GM12878 (cell line): ENCODE results near the gene TMBIM6. TPM values are rescaled to one million over a fixed set of nuclear protein-coding genes. Genes with fewer than 3 reads are reported as not detected.
"Not testable (repeated sequence)": the region's sequence is repeated elsewhere in the genome, so short reads cannot be mapped to it uniquely, and the experiment has no call there.

Source experiments
- ATAC-seq: fragments of 200-7000 bp; cut with Tn5 transposase; 3 replicates; pipeline ENCODE4 v1.9.1; 2020; ENCODE audit warnings: mild to moderate bottlenecking, moderate library complexity
- BruUV-seq: library from RNA; stranded (reverse); fragments of 400-500 nt; replicated peaks from 2 replicates; lab custom pipeline; 2021; lab: Mats Ljungman, UMichigan
- CTCF ChIA-PET: fragments of 300-600 bp; sonication (Branson Sonifier 250); formaldehyde crosslinking; extraction: SDS; loops from one replicate; lab custom pipeline; 2021; ENCODE audit warnings: inconsistent platforms; lab: Yijun Ruan, JAX
- POLR2A ChIA-PET: fragments of 350-600 bp; formaldehyde crosslinking; extraction: SDS; loops from one replicate; lab custom pipeline; 2021; ENCODE audit warnings: inconsistent platforms; lab: Charles Lee
- RAD21 ChIA-PET: fragments of 300-600 bp; sonication (Branson Sonifier 250); formaldehyde crosslinking; loops from one replicate; lab custom pipeline; 2023; ENCODE audit warnings: antibody characterized with exemption; ENCODE audit not compliant: unreplicated experiment; lab: Charles Lee
- SMC1A ChIA-PET: fragments of 300-600 bp; sonication (Branson Sonifier 250); formaldehyde crosslinking; loops from one replicate; lab custom pipeline; 2023; ENCODE audit not compliant: unreplicated experiment, uncharacterized antibody; lab: Charles Lee
- DNase-seq: peaks from one replicate; pipeline ENCODE4 v3.0.0-alpha.2; 2011; ENCODE audit warnings: low read depth, low spot score
- FAIRE-seq: peaks from 3 replicates; lab custom pipeline; 2011; peaks lifted over from hg19 to GRCh38; lab: Jason Lieb, UNC
- H2AFZ ChIP-seq: 2 replicates; pipeline ENCODE4 v1.6.0; 2011; ENCODE audit warnings: low read depth, low read length, control low read depth; ENCODE audit not compliant: control insufficient read depth
- H3K27ac ChIP-seq: 2 replicates; pipeline ENCODE4 v1.5.1; 2011; ENCODE audit warnings: control low read depth; ENCODE audit not compliant: control insufficient read depth, insufficient read depth
- H3K27me3 ChIP-seq, 2 experiments: replicated peaks in 1 of 2; 2 replicates each; pipeline versions ENCODE4 v1.6.0 to v1.6.1; 2011; ENCODE audit warnings: low read length in 1 of 2; ENCODE audit not compliant: control insufficient read depth in 2 of 2, insufficient read depth in 2 of 2
- H3K36me3 ChIP-seq, 2 experiments: 2 replicates each; pipeline ENCODE4 v1.5.1; 2011; ENCODE audit warnings: low read length in 1 of 2; ENCODE audit not compliant: control insufficient read depth in 2 of 2, insufficient read depth in 2 of 2
- H3K4me1 ChIP-seq: 2 replicates; pipeline ENCODE4 v1.6.1; 2011; ENCODE audit warnings: mild to moderate bottlenecking, low read length, moderate library complexity, mixed read lengths; ENCODE audit not compliant: control insufficient read depth, insufficient read depth
- H3K4me2 ChIP-seq: 2 replicates; pipeline ENCODE4 v1.6.0; 2011; ENCODE audit warnings: control low read depth; ENCODE audit not compliant: control insufficient read depth, insufficient read depth
- H3K4me3 ChIP-seq: fragments of 200-600 bp; sonication (generic); 2 replicates; pipeline ENCODE4 v1.5.1; 2016
- H3K79me2 ChIP-seq: 2 replicates; pipeline ENCODE4 v1.6.0; 2011; ENCODE audit warnings: low read length; ENCODE audit not compliant: control insufficient read depth, insufficient read depth
- H3K9ac ChIP-seq: 2 replicates; pipeline ENCODE4 v1.8.0; 2011; ENCODE audit warnings: low read length, control low read depth, mixed read lengths; ENCODE audit not compliant: control insufficient read depth, insufficient read depth
- H3K9me3 ChIP-seq: replicated peaks from 3 replicates; pipeline ENCODE4 v1.5.1; 2011; ENCODE audit warnings: mild to moderate bottlenecking, low read length; ENCODE audit not compliant: control insufficient read depth, insufficient read depth
- H4K20me1 ChIP-seq: 2 replicates; pipeline ENCODE4 v1.6.0; 2011; ENCODE audit not compliant: control insufficient read depth, insufficient read depth
- BCL11A ChIP-seq: IDR thresholded peaks from 2 replicates; pipeline ENCODE4 v1.6.1; 2011; ENCODE audit warnings: low read depth, low read length
- HDGF ChIP-seq: fragments of 450-650 bp; IDR thresholded peaks from 2 replicates; pipeline ENCODE4 v1.6.1; 2016; ENCODE audit warnings: antibody characterized with exemption
- IRF4 ChIP-seq: IDR thresholded peaks from 2 replicates; pipeline ENCODE4 v1.6.1; 2011; ENCODE audit warnings: low read depth, low read length
- PAX5 ChIP-seq: IDR thresholded peaks from 2 replicates; pipeline ENCODE4 v1.6.1; 2011; ENCODE audit warnings: low read depth, low read length, borderline replicate concordance
- POLR2A ChIP-seq: IDR thresholded peaks from 2 replicates; pipeline ENCODE4 v1.6.1; 2011; ENCODE audit warnings: low read depth, mild to moderate bottlenecking, low read length
- RAD21 ChIP-seq: IDR thresholded peaks from 2 replicates; pipeline ENCODE4 v1.6.1; 2011; ENCODE audit warnings: mild to moderate bottlenecking, low read depth, low read length, moderate library complexity; ENCODE audit not compliant: insufficient read depth
- RFX5 ChIP-seq: IDR thresholded peaks from 2 replicates; pipeline ENCODE4 v1.6.1; 2011; ENCODE audit warnings: low read depth, low read length, improper control_type of control experiment
- TCF7 ChIP-seq: IDR thresholded peaks from 2 replicates; pipeline ENCODE4 v1.6.1; 2014; ENCODE audit warnings: antibody characterized with exemption, borderline replicate concordance
- YBX1 ChIP-seq: fragments of 450-650 bp; IDR thresholded peaks from 2 replicates; pipeline ENCODE4 v1.6.1; 2016; ENCODE audit warnings: antibody characterized with exemption
- ZZZ3 ChIP-seq: IDR thresholded peaks from 2 replicates; pipeline ENCODE4 v1.6.1; 2011; ENCODE audit warnings: low read depth; ENCODE audit not compliant: control insufficient read depth, insufficient read length
- WGBS: methylation state at CpG from one replicate; pipeline ENCODE4 v1.1.6; 2016; ENCODE audit warnings: low lambda C conversion rate; ENCODE audit not compliant: insufficient replicate concordance, insufficient coverage; ENCODE audit errors: missing lambda C conversion rate; 5-methylcytosine and 5-hydroxymethylcytosine counted together
- in situ Hi-C: fragments of 300-500 bp; cut with MboI; formaldehyde crosslinking; loops from 9 replicates; pipeline ENCODE4 v1.14.3; 2018; ENCODE audit warnings: mixed read lengths
- intact Hi-C: fragments of 100-400 bp; cut with micrococcal nuclease; formaldehyde crosslinking; loops from one replicate; pipeline ENCODE4 v1.14.2; 2022; ENCODE audit not compliant: unreplicated experiment
- polyA plus RNA-seq, 11 experiments: library from polyadenylated mRNA; depleted of rRNA in 4 of 11; unstranded in 6 of 11; stranded (reverse) in 5 of 11; fragments of >200 nt; fragmentation: Nextera tagmentation in 4 of 11; fragmentation: Illumina TruSeq in 1 of 11; extraction: Ambion mirVana in 4 of 11; extraction: Trizol in 1 of 11; gene quantifications; 1 replicate in 1 of 11; 2 replicates in 10 of 11; pipeline versions ENCODE4 v1.2.1 to v1.2.3, GENCODE V29; 2011 to 2016; ENCODE audit warnings: inconsistent platforms in 2 of 11, missing spikeins in 2 of 11, low read depth in 1 of 11
- total RNA-seq, 4 experiments: library from RNA; depleted of rRNA in 3 of 4; stranded (reverse); fragments of >200 nt in 3 of 4; fragmentation: Illumina TruSeq in 1 of 4; extraction: Trizol in 1 of 4; gene quantifications; 2 replicates each; pipeline versions ENCODE4 v1.2.1 to v1.2.3, GENCODE V29; 2013 to 2021
- TF ChIP-seq, protein P1 (sequence below): IDR thresholded peaks from 2 replicates; pipeline ENCODE4 v1.6.1; 2011; ENCODE audit warnings: low read depth, mild to moderate bottlenecking, low read length, moderate library complexity, borderline replicate concordance; ENCODE audit errors: extremely low read depth

TMBIM6 gene
- total and polyA plus RNA-seq, 10 of the 15 experiments (the other 5 are each of a cell fraction or from before 2014, with no cell fraction given): 224 to 1,192 (median 379) TPM

DNA sequence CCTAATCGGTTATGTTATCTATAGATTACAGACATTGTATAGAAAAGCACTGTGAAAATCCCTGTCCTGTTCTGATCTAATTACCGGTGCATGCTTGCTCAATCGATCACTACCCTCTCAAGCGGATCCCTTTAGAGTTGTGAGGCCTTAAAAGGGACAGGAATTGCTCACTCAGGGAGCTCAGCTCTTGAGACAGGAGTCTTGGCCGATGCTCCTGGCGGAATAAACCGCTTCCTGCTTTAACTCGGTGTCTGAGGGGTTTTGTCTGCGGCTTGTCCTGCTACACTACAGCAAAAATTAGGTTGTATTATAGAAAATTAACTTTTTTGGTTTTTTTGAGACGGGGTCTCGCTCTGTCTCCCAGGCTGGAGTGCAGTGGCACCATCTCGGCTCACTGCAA is 1.1 kb upstream of the TMBIM6 start:
- in situ Hi-C loops, DNase-seq, H2AFZ ChIP-seq, H3K27ac ChIP-seq, H3K9ac ChIP-seq, H3K27me3 ChIP-seq, H3K4me2 ChIP-seq, H3K36me3 ChIP-seq, H3K9me3 ChIP-seq, BruUV-seq, FAIRE-seq, H3K4me1 ChIP-seq, ATAC-seq, H3K4me3 ChIP-seq: not testable (repeated sequence)
- SMC1A ChIA-PET: interaction anchor here (0.9 to 2.8 kb wide), 10 partner anchors 8 to 100 kb away, joined by 3 to 20 read pairs (median 6); no protein-coding TSS in a partner anchor
- Histone ChIP-seq H4K20me1 (peaks cover 10% of the 10 kb centered on the region; the same call in 1 of the 2 replicates), H3K79me2 (peaks cover 39% of the 10 kb centered on the region)
- RAD21 ChIA-PET: interaction anchor here (0.7 to 2.1 kb wide), 13 partner anchors 13 to 97 kb away, joined by 3 to 31 read pairs (median 6); partner anchors contain the start of gene NCKAP5L
- intact Hi-C loops: loop anchor here (2.0 kb wide), 1 partner anchor 33 kb away; the partner anchor contains the start of gene FMNL3
- WGBS: 69% methylated on average over 12 of the region's 12 CpGs
- POLR2A ChIA-PET: interaction anchor here (0.5 to 1.9 kb wide), 6 partner anchors 20 to 151 kb away, joined by 3 to 34 read pairs (median 4); partner anchors contain the start of gene FMNL3
- CTCF ChIA-PET: interaction anchor here (0.5 to 5.6 kb wide), 20 partner anchors 9 to 482 kb away, joined by 3 to 65 read pairs (median 9); partner anchors contain the start of genes BCDIN3D and NCKAP5L

GRCh38 chr12:49741882-49742620 is 694 bp downstream of the TMBIM6 start:
- ATAC-seq (peak; percentile 86), FAIRE-seq (peak; percentile 56), DNase-seq (peak; percentile 49)
- H4K20me1 ChIP-seq: peaks cover 13% of the 10 kb centered on the region; the same call in 1 of the 2 replicates
- CTCF ChIA-PET: interaction anchor here (0.5 to 5.6 kb wide), 49 partner anchors 7 to 507 kb away, joined by 3 to 65 read pairs (median 4); partner anchors contain the start of genes BCDIN3D, COX14, FMNL3 and NCKAP5L
- POLR2A ChIA-PET: interaction anchor here (0.6 to 1.9 kb wide), 22 partner anchors 8 to 813 kb away, joined by 3 to 34 read pairs (median 5); partner anchors contain the start of genes FMNL3, NCKAP5L, PRPF40B and SPATS2
- H3K36me3 ChIP-seq: peaks cover 0 to 5% of the 10 kb centered on the region in 2 experiments; a peak in 2 of 4 replicates
- in situ Hi-C loops: no loop called here
- peaks cover 53% of the 10 kb centered on the region for H3K79me2 ChIP-seq
- H2AFZ ChIP-seq: peak overlapping the region; percentile 84
- no peaks in the 10 kb centered on the region for H3K27me3 ChIP-seq
- peak overlapping the region; percentile 96 for H3K27ac ChIP-seq
- SMC1A ChIA-PET: interaction anchor here (0.7 to 2.8 kb wide), 24 partner anchors 8 to 101 kb away, joined by 3 to 20 read pairs (median 4); partner anchors contain the start of genes BCDIN3D and NCKAP5L
- intact Hi-C loops: loop anchor here (1.0 to 2.0 kb wide), 2 partner anchors 34 to 35 kb away; partner anchors contain the start of gene FMNL3
- 0 out of 2 replicates have a peak, but pooled peaks cover 2% of the 10 kb centered on the region for H3K4me1 ChIP-seq
- RAD21 ChIA-PET: interaction anchor here (0.6 to 2.1 kb wide), 32 partner anchors 8 to 654 kb away, joined by 3 to 31 read pairs (median 4); partner anchors contain the start of genes BCDIN3D, FAM186A and FMNL3
- H3K4me3 ChIP-seq: peak overlapping the region; percentile 77
- peak overlapping the region; percentile 68 for H3K4me2 ChIP-seq
- WGBS: under 1% methylated on average over 35 of the region's 35 CpGs
- BruUV-seq: TSS peak; percentile 61
- H3K9me3 ChIP-seq: no peaks in the 10 kb centered on the region
- peak overlapping the region; percentile 78 for H3K9ac ChIP-seq
- TF ChIP-seq BCL11A: 0 out of 2 replicates have a peak, but pooled peaks have one; percentile 19
- peak; percentile 7; the same call in 1 of the 2 replicates for TF ChIP-seq POLR2A
- 0 out of 2 replicates have a peak, but pooled peaks have one; percentile 21 for TF ChIP-seq PAX5
- TF ChIP-seq, protein P1, sequence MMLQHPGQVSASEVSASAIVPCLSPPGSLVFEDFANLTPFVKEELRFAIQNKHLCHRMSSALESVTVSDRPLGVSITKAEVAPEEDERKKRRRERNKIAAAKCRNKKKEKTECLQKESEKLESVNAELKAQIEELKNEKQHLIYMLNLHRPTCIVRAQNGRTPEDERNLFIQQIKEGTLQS: no peak
- TF ChIP-seq IRF4: no peak
- TF ChIP-seq HDGF: peak; percentile 31; the same call in 1 of the 2 replicates
- no peak for TF ChIP-seq YBX1
- no peak for TF ChIP-seq RAD21
- TF ChIP-seq TCF7: no peak
- 0 out of 2 replicates have a peak, but pooled peaks have one; percentile 59 for TF ChIP-seq RFX5
- TF ChIP-seq ZZZ3: no peak
